Dermis microvascular lymphatic vessel endothelial cell (primary cell): Measurements from ENCODE around the gene WNT3. TPM values are rescaled to one million over a fixed set of nuclear protein-coding genes. Genes with fewer than 3 reads are reported as not detected.

Source experiments
- DNase-seq, 2 donors: peaks; one replicate each; pipeline versions ENCODE4 v3.0.0 to v3.0.0-alpha.2; 2010; ENCODE audit warnings: low read depth in 2 of 2
- total RNA-seq: library from RNA; depleted of rRNA; stranded (reverse); fragments of >200 nt; gene quantifications from 2 replicates; pipeline ENCODE4 v1.2.1, GENCODE V29; 2014

Gene WNT3
- total RNA-seq, 1 donor from 2014 or later: 0.90 TPM

GRCh38 chr17:46733837-46734475, 84.5 kb downstream of the WNT3 start:
- DNase-seq: no peak

DNA sequence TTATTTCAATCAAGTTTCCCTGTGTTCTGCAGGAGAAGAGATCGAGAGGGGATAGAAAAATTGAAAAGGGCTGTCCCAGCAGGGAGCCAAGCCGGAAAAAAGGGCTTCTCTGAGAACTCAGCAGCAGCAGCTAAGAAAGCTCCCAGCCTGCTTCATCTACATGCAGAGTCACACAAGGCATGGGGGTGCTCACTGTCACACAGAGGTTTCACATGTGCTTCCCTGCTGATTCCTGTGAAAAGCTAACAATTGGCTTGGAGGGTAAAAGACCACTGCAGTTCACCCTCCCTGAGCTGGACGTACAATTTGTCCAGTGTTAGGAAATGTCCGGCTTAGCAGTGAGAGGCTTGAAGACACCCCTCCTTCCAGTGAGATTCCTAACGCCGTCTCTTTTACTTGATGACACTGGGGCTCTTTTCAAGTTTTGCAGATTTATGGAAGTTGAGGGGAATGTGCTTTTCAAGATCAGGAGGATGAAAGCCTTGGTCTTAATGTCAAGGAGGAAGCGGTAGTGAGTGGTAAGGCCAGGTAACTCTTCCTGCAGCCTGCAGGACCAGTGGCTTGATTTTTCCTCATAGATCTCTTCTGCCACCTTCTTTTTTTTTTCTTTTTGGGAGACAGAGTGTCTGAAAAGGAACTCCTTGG, 85.6 kb downstream of the WNT3 start:
- no peak for DNase-seq

- DNase-seq: no peak
These were observed 86.3 kb downstream of the WNT3 start for GRCh38 chr17:46732160-46732559.

DNA sequence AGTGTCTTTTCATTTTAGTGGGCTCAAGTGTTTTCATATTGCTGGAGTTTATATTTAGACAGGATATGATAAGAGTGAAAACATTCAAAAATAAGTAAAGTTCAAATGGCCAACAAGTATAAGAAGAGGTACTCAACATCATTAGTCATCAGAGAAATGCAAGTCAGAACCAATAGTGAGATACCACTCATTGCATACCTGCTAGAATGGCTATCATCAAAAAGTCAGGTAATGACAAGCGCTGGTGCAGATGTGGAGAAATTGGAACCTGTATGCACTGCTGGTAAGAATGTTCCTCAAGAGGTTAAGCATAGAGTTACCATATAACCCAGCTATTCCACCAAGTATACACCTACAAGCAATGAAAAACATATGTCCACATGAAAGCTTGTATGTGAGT, 87.8 kb downstream of the WNT3 start:
- DNase-seq: no peak

DNA sequence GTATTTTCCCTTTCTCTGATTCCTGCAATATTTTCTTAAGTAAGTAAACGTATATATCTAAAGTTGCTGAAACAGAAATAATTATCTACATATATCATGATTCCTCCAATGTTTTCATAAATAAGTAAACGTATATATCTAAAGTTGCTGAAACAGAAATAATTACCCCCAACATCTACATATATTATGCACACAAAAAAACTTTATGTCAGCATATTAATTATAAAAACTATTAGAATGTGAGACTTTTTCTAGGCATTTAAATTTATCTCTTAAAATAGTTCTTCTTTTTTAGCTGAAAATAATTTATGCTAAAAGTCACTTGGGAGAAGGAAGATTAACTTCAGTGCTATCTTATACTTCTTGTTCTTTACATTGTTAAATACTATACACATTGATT, 88.5 kb downstream of the WNT3 start:
- DNase-seq: no peak

GRCh38 chr17:46727572-46728348, 90.7 kb downstream of the WNT3 start:
- DNase-seq: no peak

- DNase-seq: no peak
These were observed 92.3 kb downstream of the WNT3 start for GRCh38 chr17:46726206-46726605.

DNA sequence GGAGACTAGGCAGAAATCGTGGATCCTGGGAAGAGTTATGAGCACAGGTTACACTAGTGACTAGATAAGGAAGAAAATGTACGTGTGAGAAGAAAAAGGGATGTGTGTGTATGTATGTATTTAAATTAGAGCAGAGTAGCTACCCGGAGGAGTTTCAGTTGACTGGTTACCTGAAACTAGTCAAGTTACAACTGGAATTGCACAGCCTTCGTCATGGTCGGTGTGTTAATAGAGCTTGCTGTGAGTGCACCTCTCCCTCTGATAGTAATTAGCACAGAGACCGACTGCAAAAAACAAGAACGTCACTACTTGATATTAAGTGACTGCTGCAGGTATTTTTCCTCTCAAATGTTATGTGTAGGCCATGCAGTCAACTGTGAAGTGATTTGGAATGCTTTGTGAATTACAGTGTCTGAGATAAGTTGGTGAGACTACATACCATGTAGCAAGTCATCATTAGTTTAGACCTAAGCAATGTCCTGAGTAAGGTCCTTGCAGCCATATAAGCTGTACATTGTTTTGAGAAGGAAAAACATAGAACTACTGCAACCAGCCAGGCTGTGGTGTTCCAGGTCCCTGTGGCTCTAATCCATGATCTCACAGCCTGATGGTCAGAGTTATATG, 95.7 kb downstream of the WNT3 start:
- no peak for DNase-seq

GRCh38 chr17:46720408-46720807, 98.1 kb downstream of the WNT3 start:
- DNase-seq: peak in 1 of 2 donors; percentile 25

- DNase-seq: no peak
These were observed 98.6 kb downstream of the WNT3 start for GRCh38 chr17:46719891-46720290.

DNA sequence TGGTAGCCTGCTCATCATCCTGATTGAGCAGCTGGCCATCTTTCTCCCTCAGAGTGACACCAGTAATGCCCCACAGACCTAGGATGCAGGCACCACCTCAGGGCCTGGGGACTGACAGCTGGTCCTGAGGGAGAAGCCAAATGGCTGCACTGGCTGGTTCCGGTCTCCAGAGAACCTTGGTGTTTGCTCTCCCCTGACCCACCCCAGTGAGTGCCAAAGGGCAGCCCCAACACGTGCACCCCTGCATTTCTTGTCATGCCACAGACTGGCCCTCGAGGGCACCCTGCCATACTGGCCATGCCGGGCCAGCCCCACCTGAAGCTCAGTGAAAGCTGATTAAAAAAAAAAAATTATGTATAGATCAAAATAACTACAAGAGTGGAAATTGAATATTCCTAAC, 100.5 kb downstream of the WNT3 start:
- no peak for DNase-seq

Other genes with a start within 250 kb of the WNT3 start
- 1.9 and 2.1 TPM in 2 replicates for gene ARL17A, start 239.0 kb downstream of the WNT3 start, total RNA-seq
- 35.3 and 41.3 TPM in 2 replicates for gene NSF, start 228.0 kb downstream of the WNT3 start, total RNA-seq
- not detected in 2 replicates for gene WNT9B, start 32.9 kb upstream of the WNT3 start, total RNA-seq
- 29.5 and 42.6 TPM in 2 replicates for gene GOSR2, start 104.5 kb upstream of the WNT3 start, total RNA-seq
- not detected in 2 replicates for gene RPRML, start 160.6 kb upstream of the WNT3 start, total RNA-seq